ENCODE measurements around the gene UTP15. TPM values are rescaled to one million over a fixed set of nuclear protein-coding genes. Genes with fewer than 3 reads are reported as not detected.

Gene UTP15
- total and polyA plus RNA-seq, 2 experiments from 2014 or later: 16.5 to 59.0 TPM

DNA sequence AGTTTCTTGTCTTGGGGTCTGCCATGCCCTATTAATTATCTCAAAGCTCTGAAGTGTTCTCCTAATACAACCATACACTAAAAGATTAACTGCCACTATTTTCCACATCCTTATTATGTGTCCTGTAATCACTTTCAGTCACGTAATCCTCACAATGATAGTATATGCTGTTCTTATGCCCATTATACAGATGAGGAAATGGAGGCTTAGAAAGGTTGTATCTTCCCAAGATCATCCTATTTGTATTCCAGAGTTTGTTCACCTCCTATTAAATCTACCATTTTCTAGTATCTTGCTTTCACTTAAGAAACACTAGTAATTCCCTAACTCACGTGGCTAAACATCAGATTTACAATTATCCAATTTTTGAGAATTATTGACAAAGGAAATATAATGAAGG is 57.5 kb downstream of the UTP15 start (continued):
- TF ChIP-seq, protein P1, sequence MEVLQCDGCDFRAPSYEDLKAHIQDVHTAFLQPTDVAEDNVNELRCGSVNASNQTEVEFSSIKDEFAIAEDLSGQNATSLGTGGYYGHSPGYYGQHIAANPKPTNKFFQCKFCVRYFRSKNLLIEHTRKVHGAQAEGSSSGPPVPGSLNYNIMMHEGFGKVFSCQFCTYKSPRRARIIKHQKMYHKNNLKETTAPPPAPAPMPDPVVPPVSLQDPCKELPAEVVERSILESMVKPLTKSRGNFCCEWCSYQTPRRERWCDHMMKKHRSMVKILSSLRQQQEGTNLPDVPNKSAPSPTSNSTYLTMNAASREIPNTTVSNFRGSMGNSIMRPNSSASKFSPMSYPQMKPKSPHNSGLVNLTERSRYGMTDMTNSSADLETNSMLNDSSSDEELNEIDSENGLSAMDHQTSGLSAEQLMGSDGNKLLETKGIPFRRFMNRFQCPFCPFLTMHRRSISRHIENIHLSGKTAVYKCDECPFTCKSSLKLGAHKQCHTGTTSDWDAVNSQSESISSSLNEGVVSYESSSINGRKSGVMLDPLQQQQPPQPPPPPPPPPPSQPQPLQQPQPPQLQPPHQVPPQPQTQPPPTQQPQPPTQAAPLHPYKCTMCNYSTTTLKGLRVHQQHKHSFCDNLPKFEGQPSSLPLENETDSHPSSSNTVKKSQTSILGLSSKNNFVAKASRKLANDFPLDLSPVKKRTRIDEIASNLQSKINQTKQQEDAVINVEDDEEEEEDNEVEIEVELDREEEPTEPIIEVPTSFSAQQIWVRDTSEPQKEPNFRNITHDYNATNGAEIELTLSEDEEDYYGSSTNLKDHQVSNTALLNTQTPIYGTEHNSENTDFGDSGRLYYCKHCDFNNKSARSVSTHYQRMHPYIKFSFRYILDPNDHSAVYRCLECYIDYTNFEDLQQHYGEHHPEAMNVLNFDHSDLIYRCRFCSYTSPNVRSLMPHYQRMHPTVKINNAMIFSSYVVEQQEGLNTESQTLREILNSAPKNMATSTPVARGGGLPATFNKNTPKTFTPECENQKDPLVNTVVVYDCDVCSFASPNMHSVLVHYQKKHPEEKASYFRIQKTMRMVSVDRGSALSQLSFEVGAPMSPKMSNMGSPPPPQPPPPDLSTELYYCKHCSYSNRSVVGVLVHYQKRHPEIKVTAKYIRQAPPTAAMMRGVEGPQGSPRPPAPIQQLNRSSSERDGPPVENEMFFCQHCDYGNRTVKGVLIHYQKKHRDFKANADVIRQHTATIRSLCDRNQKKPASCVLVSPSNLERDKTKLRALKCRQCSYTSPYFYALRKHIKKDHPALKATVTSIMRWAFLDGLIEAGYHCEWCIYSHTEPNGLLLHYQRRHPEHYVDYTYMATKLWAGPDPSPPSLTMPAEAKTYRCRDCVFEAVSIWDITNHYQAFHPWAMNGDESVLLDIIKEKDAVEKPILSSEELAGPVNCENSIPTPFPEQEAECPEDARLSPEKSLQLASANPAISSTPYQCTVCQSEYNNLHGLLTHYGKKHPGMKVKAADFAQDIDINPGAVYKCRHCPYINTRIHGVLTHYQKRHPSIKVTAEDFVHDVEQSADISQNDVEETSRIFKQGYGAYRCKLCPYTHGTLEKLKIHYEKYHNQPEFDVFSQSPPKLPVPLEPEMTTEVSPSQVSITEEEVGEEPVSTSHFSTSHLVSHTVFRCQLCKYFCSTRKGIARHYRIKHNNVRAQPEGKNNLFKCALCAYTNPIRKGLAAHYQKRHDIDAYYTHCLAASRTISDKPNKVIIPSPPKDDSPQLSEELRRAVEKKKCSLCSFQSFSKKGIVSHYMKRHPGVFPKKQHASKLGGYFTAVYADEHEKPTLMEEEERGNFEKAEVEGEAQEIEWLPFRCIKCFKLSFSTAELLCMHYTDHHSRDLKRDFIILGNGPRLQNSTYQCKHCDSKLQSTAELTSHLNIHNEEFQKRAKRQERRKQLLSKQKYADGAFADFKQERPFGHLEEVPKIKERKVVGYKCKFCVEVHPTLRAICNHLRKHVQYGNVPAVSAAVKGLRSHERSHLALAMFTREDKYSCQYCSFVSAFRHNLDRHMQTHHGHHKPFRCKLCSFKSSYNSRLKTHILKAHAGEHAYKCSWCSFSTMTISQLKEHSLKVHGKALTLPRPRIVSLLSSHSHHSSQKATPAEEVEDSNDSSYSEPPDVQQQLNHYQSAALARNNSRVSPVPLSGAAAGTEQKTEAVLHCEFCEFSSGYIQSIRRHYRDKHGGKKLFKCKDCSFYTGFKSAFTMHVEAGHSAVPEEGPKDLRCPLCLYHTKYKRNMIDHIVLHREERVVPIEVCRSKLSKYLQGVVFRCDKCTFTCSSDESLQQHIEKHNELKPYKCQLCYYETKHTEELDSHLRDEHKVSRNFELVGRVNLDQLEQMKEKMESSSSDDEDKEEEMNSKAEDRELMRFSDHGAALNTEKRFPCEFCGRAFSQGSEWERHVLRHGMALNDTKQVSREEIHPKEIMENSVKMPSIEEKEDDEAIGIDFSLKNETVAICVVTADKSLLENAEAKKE (CRISPR knock-in tag; IDR thresholded peaks at IDR 0.05): no peak
- TF ChIP-seq ZNF331 (CRISPR knock-in tag; IDR thresholded peaks at IDR 0.05; ENCODE audit: low read depth): no peak
- no peak for TF ChIP-seq ZNF114 (CRISPR knock-in tag; IDR thresholded peaks at IDR 0.05)
- TF ChIP-seq EZH2 (IDR thresholded peaks at IDR 0.05; ENCODE audit: low read depth, unreplicated experiment): no peak
- TF ChIP-seq, protein P2, sequence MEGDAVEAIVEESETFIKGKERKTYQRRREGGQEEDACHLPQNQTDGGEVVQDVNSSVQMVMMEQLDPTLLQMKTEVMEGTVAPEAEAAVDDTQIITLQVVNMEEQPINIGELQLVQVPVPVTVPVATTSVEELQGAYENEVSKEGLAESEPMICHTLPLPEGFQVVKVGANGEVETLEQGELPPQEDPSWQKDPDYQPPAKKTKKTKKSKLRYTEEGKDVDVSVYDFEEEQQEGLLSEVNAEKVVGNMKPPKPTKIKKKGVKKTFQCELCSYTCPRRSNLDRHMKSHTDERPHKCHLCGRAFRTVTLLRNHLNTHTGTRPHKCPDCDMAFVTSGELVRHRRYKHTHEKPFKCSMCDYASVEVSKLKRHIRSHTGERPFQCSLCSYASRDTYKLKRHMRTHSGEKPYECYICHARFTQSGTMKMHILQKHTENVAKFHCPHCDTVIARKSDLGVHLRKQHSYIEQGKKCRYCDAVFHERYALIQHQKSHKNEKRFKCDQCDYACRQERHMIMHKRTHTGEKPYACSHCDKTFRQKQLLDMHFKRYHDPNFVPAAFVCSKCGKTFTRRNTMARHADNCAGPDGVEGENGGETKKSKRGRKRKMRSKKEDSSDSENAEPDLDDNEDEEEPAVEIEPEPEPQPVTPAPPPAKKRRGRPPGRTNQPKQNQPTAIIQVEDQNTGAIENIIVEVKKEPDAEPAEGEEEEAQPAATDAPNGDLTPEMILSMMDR (conservative IDR thresholded peaks at IDR 0.05; ENCODE audit: low read depth in 2 of 2): no peak
- TF ChIP-seq, protein P3, sequence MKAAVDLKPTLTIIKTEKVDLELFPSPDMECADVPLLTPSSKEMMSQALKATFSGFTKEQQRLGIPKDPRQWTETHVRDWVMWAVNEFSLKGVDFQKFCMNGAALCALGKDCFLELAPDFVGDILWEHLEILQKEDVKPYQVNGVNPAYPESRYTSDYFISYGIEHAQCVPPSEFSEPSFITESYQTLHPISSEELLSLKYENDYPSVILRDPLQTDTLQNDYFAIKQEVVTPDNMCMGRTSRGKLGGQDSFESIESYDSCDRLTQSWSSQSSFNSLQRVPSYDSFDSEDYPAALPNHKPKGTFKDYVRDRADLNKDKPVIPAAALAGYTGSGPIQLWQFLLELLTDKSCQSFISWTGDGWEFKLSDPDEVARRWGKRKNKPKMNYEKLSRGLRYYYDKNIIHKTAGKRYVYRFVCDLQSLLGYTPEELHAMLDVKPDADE (IDR thresholded peaks at IDR 0.05): no peak
- TF ChIP-seq CREB1 (CRISPR knock-in tag; IDR thresholded peaks at IDR 0.05; ENCODE audit: low read depth): no peak
- no peak for TF ChIP-seq STAT1 (IDR thresholded peaks at IDR 0.05; ENCODE audit: unreplicated experiment)

All from GM23338 (cell line).